Measurements from ENCODE around the gene MRPS31. TPM values are rescaled to one million over a fixed set of nuclear protein-coding genes. Genes with fewer than 3 reads are reported as not detected.
A peak's percentile ranks its signal among the peaks of the same experiment; 100 is the strongest.

The MRPS31 gene
- total RNA-seq, 1 experiment from 2014 or later, result 22.8 TPM

GRCh38 chr13:40789275-40790153 lies 18.5 kb upstream of the MRPS31 start, which contains the start of gene SLC25A15:
Gene SLC25A15 (plus strand): TSS chr13:40789611. CDS start chr13:40793227, 3,616 bp downstream.
- H4K20me1 ChIP-seq (ENCODE audit: insufficient read depth), result no peaks in the 10 kb centered on the region
- no peaks in the 10 kb centered on the region for H3K27me3 ChIP-seq (ENCODE audit: insufficient read depth, low read length)
- no peaks in the 10 kb centered on the region for H3K9me3 ChIP-seq (ENCODE audit: control insufficient read depth in 1 of 2, insufficient read depth in 1 of 2, low read depth in 1 of 2, low read length in 2 of 2)
- ChIA-PET POLR2A (interaction anchor here (0.5 to 1.0 kb wide), 4 partner anchors 12 to 119 kb away, joined by 3 read pairs; no protein-coding TSS in a partner anchor), CTCF (interaction anchor here (0.7 to 1.9 kb wide), 5 partner anchors 10 to 265 kb away, joined by 3 to 11 read pairs (median 4); no protein-coding TSS in a partner anchor), RAD21 (ENCODE audit: low non-redundant PET in 1 of 2, low total read pairs in 2 of 2, uncharacterized antibody in 2 of 2, unreplicated experiment in 2 of 2) (no interaction called here)
- intact Hi-C loops (cut with micrococcal nuclease), result no loop called here
- H3K79me2 ChIP-seq (ENCODE audit: insufficient read depth, low read length), result peaks cover 14% of the 10 kb centered on the region
- TF ChIP-seq, protein P1, sequence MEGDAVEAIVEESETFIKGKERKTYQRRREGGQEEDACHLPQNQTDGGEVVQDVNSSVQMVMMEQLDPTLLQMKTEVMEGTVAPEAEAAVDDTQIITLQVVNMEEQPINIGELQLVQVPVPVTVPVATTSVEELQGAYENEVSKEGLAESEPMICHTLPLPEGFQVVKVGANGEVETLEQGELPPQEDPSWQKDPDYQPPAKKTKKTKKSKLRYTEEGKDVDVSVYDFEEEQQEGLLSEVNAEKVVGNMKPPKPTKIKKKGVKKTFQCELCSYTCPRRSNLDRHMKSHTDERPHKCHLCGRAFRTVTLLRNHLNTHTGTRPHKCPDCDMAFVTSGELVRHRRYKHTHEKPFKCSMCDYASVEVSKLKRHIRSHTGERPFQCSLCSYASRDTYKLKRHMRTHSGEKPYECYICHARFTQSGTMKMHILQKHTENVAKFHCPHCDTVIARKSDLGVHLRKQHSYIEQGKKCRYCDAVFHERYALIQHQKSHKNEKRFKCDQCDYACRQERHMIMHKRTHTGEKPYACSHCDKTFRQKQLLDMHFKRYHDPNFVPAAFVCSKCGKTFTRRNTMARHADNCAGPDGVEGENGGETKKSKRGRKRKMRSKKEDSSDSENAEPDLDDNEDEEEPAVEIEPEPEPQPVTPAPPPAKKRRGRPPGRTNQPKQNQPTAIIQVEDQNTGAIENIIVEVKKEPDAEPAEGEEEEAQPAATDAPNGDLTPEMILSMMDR (IDR thresholded peaks at IDR 0.05 in 2 of 3, conservative IDR thresholded peaks at IDR 0.05 in 1 of 3; ENCODE audit: borderline replicate concordance in 1 of 3, insufficient read depth in 1 of 3, low read depth in 2 of 3, low read length in 2 of 3), result 0 out of 6 replicates have a peak, but pooled peaks of 1 of the 3 experiments have one; percentile 4
- TF ChIP-seq POLR2AphosphoS5 (IDR thresholded peaks at IDR 0.05; ENCODE audit: low read depth, low read length) (peak; percentile 61; the same call in 1 of the 2 replicates), RAD21 (IDR thresholded peaks at IDR 0.05; ENCODE audit: low read depth) (no peak), CBX3 (IDR thresholded peaks at IDR 0.05; ENCODE audit: low read depth) (0 out of 2 replicates have a peak, but pooled peaks have one; percentile 6), EGR1 (IDR thresholded peaks at IDR 0.05; ENCODE audit: low read depth) (peak; percentile 52; the same call in 1 of the 2 replicates), YY1 (IDR thresholded peaks at IDR 0.05; ENCODE audit: extremely low read depth, insufficient replicate concordance, low read depth, low read length) (no peak), ZFX (IDR thresholded peaks at IDR 0.05) (peak; percentile 87), SP1 (IDR thresholded peaks at IDR 0.05; ENCODE audit: low read depth) (0 out of 2 replicates have a peak, but pooled peaks have one; percentile 17), POLR2A (IDR thresholded peaks at IDR 0.05; ENCODE audit: borderline replicate concordance, extremely low read depth, insufficient read depth, insufficient read length) (peak; percentile 24), SIN3A (IDR thresholded peaks at IDR 0.05; ENCODE audit: low read depth) (peak; percentile 62), ELF1 (IDR thresholded peaks at IDR 0.05; ENCODE audit: borderline replicate concordance, low read depth) (no peak)
- TF ChIP-seq, protein P2, sequence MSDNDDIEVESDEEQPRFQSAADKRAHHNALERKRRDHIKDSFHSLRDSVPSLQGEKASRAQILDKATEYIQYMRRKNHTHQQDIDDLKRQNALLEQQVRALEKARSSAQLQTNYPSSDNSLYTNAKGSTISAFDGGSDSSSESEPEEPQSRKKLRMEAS (IDR thresholded peaks at IDR 0.05), result peak; percentile 39; the same call in 1 of the 2 replicates
- peak within 1 kb of the TSS; percentile 91 for H3K27ac ChIP-seq (ENCODE audit: low read depth, low read length)
- ATAC-seq (peak; percentile 93), DNase-seq (ENCODE audit: low read depth, low spot score) (peak; percentile 48)
- peak within 1 kb of the TSS; percentile 75 to 81 for H3K4me3 ChIP-seq (replicated peaks in 1 of 2; ENCODE audit: low read depth in 1 of 2, low read length in 2 of 2)
- H3K4me2 ChIP-seq (ENCODE audit: low read length), result peak within 1 kb of the TSS; percentile 96
- no peaks in the 10 kb centered on the region for H3K9me2 ChIP-seq (ENCODE audit: insufficient read depth)
- H3K36me3 ChIP-seq (ENCODE audit: control insufficient read depth in 1 of 2, insufficient read depth in 2 of 2, low read length in 2 of 2), result no peaks in the 10 kb centered on the region
- H3K9ac ChIP-seq (ENCODE audit: low read length), result peak within 1 kb of the TSS; percentile 86
- peaks cover 15 to 36% of the 10 kb centered on the region in 2 experiments; a peak in 3 of 4 replicates for H3K4me1 ChIP-seq (ENCODE audit: control insufficient read depth in 1 of 2, insufficient read depth in 2 of 2, low read length in 2 of 2)
- peak within 1 kb of the TSS; percentile 16 for H2AFZ ChIP-seq (ENCODE audit: low read depth, low read length, poor library complexity, severe bottlenecking)
- BruUV-seq (replicated peaks), result no TSS peak
